Lung (tissue), 12 donors: ENCODE results near the gene HEPACAM. TPM values are rescaled to one million over a fixed set of nuclear protein-coding genes. Genes with fewer than 3 reads are reported as not detected.

ENCODE experiments used
- ATAC-seq: fragments of 200-7000 bp; cut with Tn5 transposase; one replicate; pipeline ENCODE4 v1.9.1; 2020; ENCODE audit warnings: moderate number of reproducible peaks; ENCODE audit not compliant: insufficient read depth, low FRiP score
- DNase-seq, 3 donors: peaks; one replicate each; pipeline ENCODE4 v3.0.0-alpha.2; 2013 to 2017
- H3K27ac ChIP-seq, 2 donors: one replicate each; pipeline ENCODE4 v1.5.1; 2013; ENCODE audit warnings: mild to moderate bottlenecking in 2 of 2, moderate library complexity in 2 of 2, control low read depth in 1 of 2, inconsistent platforms in 1 of 2, low read depth in 1 of 2, low read length in 1 of 2
- H3K27me3 ChIP-seq, 3 donors: one replicate each; pipeline ENCODE4 v1.5.1; 2013; ENCODE audit warnings: low read length in 2 of 3; ENCODE audit not compliant: control insufficient read depth in 3 of 3, insufficient read depth in 3 of 3
- H3K36me3 ChIP-seq, 4 donors: one replicate each; pipeline ENCODE4 v1.5.1; 2013; ENCODE audit warnings: low read length in 4 of 4, mild to moderate bottlenecking in 1 of 4, moderate library complexity in 1 of 4; ENCODE audit not compliant: control insufficient read depth in 4 of 4, insufficient read depth in 4 of 4
- H3K4me1 ChIP-seq, 5 donors: one replicate each; pipeline ENCODE4 v1.5.1; 2013; ENCODE audit warnings: low read length in 5 of 5, mild to moderate bottlenecking in 2 of 5, moderate library complexity in 1 of 5; ENCODE audit not compliant: control insufficient read depth in 5 of 5, insufficient read depth in 5 of 5
- H3K4me3 ChIP-seq: one replicate; pipeline ENCODE4 v1.5.1; 2013; ENCODE audit warnings: mild to moderate bottlenecking, control low read depth, moderate library complexity
- H3K9ac ChIP-seq, 2 donors: one replicate each; pipeline ENCODE4 v1.5.1; 2013; ENCODE audit warnings: low read length in 2 of 2, control low read depth in 1 of 2; ENCODE audit not compliant: insufficient read depth in 1 of 2
- H3K9me3 ChIP-seq, 4 donors: one replicate each; pipeline ENCODE4 v1.5.1; 2013; ENCODE audit warnings: low read length in 3 of 4, mild to moderate bottlenecking in 1 of 4, moderate library complexity in 1 of 4; ENCODE audit not compliant: control insufficient read depth in 4 of 4, insufficient read depth in 3 of 4
- CTCF ChIP-seq: IDR thresholded peaks from 2 replicates; pipeline ENCODE4 v1.5.1; 2012; ENCODE audit warnings: mild to moderate bottlenecking; ENCODE audit errors: control extremely low read depth, extremely low read depth
- WGBS, 2 donors: extraction: QIAGEN DNeasy Blood & Tissue Kit; methylation state at CpG; one replicate each; pipeline ENCODE4 v1.1.7; 2013; 5-methylcytosine and 5-hydroxymethylcytosine counted together
- polyA plus RNA-seq, 2 donors: library from polyadenylated mRNA; stranded (reverse); fragments of 200-250 nt; gene quantifications; one replicate each; pipeline ENCODE4 v1.2.1, GENCODE V29; 2013
- total RNA-seq, 2 donors: library from RNA; depleted of rRNA in 1 of 2; stranded (reverse); fragments of >200 nt in 1 of 2; gene quantifications; one replicate each; pipeline ENCODE4 v1.2.1, GENCODE V29; 2014 to 2021
- donor health status: control.
- donor health status: control.
- donor health status: Bipolar disorder and iron deficiency.
- donor health status: healthy.
- donor health status: DM: yes; HTN: yes; CAD: no.

The HEPACAM gene
- total and polyA plus RNA-seq, 4 donors: 0.02 TPM; not detected in 3

GRCh38 chr11:124951341-124951740, 15.5 kb upstream of the HEPACAM start:
- H3K9me3 ChIP-seq: no peaks in the 10 kb centered on the region
- H3K27me3 ChIP-seq: no peaks in the 10 kb centered on the region
- no peaks in the 10 kb centered on the region for H3K36me3 ChIP-seq
- DNase-seq: no peak
- WGBS, 2 donors: 88 to 96% methylated on average over 3 of the region's 3 CpGs
- H3K27ac ChIP-seq: no peak overlapping the region
- TF ChIP-seq CTCF: no peak
- ATAC-seq: no peak
- no peak overlapping the region for H3K4me3 ChIP-seq
- H3K4me1 ChIP-seq: peaks cover 3 to 22% (median 5%) of the 10 kb centered on the region in 5 donors
- no peak overlapping the region for H3K9ac ChIP-seq

GRCh38 chr11:124950601-124951330, 14.9 kb upstream of the HEPACAM start:
- TF ChIP-seq CTCF: no peak
- H3K9ac ChIP-seq: no peak overlapping the region
- H3K36me3 ChIP-seq: no peaks in the 10 kb centered on the region
- no peak for ATAC-seq
- DNase-seq: no peak
- peaks cover 3 to 22% (median 5%) of the 10 kb centered on the region in 5 donors for H3K4me1 ChIP-seq
- H3K27ac ChIP-seq: no peak overlapping the region
- no peaks in the 10 kb centered on the region for H3K9me3 ChIP-seq
- H3K27me3 ChIP-seq: no peaks in the 10 kb centered on the region
- no peak overlapping the region for H3K4me3 ChIP-seq

GRCh38 chr11:124946735-124947141, 10.9 kb upstream of the HEPACAM start:
- no peak for TF ChIP-seq CTCF
- Histone ChIP-seq H3K27me3 (no peaks in the 10 kb centered on the region), H3K4me1 (peaks cover 0 to 5% (median 0%) of the 10 kb centered on the region in 5 donors), H3K4me3 (no peak overlapping the region), H3K36me3 (no peaks in the 10 kb centered on the region), H3K9ac (no peak overlapping the region), H3K9me3 (no peaks in the 10 kb centered on the region), H3K27ac (no peak overlapping the region)
- 65 to 67% methylated on average over 2 of the region's 2 CpGs for WGBS, 2 donors
- DNase-seq (no peak), ATAC-seq (no peak)

- H3K9me3 ChIP-seq: no peaks in the 10 kb centered on the region
- H3K4me1 ChIP-seq: peaks cover 0 to 5% (median 0%) of the 10 kb centered on the region in 5 donors
- DNase-seq (no peak), ATAC-seq (no peak)
- H3K36me3 ChIP-seq: no peaks in the 10 kb centered on the region
- H3K9ac ChIP-seq: no peak overlapping the region
- no peak for TF ChIP-seq CTCF
- WGBS, 2 donors: 72 to 81% methylated on average over 6 of the region's 6 CpGs
- H3K27ac ChIP-seq: no peak overlapping the region
- no peaks in the 10 kb centered on the region for H3K27me3 ChIP-seq
- H3K4me3 ChIP-seq: no peak overlapping the region
Measured at GRCh38 chr11:124945826-124946225, 10.0 kb upstream of the HEPACAM start.
